22Rv1 (cell line): Measurements from ENCODE around the gene WNK2.

Experiments
- CTCF ChIP-seq: fragments of 450-650 bp; IDR thresholded peaks from 2 replicates; pipeline ENCODE4 v1.5.1; 2017; ENCODE audit warnings: mild to moderate bottlenecking
- ZFX ChIP-seq: fragments of 450-650 bp; IDR thresholded peaks from 2 replicates; pipeline ENCODE4 v1.6.1; 2017; ENCODE audit warnings: antibody characterized with exemption, borderline replicate concordance

- TF ChIP-seq CTCF (no peak), ZFX (no peak)
Measured at GRCh38 chr9:93192721-93193387, 8.9 kb downstream of the WNK2 start.
